Subcutaneous adipose tissue (tissue), 4 donors: ENCODE measurements around the gene MORF4L1. TPM values are rescaled to one million over a fixed set of nuclear protein-coding genes. Genes with fewer than 3 reads are reported as not detected.

ENCODE experiments used
- total RNA-seq, 4 donors: library from RNA; depleted of rRNA; stranded (reverse); fragments of >200 nt; gene quantifications; one replicate each; pipeline ENCODE4 v1.1.0, GENCODE V29; 2016
- TF ChIP-seq, protein P1 (sequence below): fragments of 450-650 bp; IDR thresholded peaks from one replicate; pipeline ENCODE4 v1.5.1; 2016; ENCODE audit warnings: low read depth, mild to moderate bottlenecking, control low read depth, antibody characterized with exemption, moderate library complexity

The MORF4L1 gene
- total RNA-seq, 4 donors from 2014 or later: 351 to 431 (median 389) TPM

DNA sequence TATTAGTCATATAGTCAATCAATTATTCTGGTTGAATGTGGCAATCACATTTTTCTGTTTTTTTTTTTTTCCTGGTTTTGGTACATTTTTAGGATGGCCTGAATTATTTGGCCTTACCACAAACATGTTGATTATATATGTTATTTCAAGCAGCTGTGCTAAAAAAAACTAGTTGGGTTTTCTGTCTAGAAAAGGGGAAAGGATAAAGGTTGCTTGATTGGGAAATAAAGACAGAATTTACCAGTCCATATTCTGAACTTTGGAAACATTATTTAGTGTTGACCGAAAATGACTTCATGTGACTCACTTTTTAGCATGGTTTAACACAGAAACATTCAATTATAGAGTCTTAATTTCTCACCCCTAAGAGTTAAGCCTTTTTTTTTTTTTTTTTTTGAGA is 8.1 kb downstream of the MORF4L1 start:
- TF ChIP-seq, protein P1, sequence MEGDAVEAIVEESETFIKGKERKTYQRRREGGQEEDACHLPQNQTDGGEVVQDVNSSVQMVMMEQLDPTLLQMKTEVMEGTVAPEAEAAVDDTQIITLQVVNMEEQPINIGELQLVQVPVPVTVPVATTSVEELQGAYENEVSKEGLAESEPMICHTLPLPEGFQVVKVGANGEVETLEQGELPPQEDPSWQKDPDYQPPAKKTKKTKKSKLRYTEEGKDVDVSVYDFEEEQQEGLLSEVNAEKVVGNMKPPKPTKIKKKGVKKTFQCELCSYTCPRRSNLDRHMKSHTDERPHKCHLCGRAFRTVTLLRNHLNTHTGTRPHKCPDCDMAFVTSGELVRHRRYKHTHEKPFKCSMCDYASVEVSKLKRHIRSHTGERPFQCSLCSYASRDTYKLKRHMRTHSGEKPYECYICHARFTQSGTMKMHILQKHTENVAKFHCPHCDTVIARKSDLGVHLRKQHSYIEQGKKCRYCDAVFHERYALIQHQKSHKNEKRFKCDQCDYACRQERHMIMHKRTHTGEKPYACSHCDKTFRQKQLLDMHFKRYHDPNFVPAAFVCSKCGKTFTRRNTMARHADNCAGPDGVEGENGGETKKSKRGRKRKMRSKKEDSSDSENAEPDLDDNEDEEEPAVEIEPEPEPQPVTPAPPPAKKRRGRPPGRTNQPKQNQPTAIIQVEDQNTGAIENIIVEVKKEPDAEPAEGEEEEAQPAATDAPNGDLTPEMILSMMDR: no peak

DNA sequence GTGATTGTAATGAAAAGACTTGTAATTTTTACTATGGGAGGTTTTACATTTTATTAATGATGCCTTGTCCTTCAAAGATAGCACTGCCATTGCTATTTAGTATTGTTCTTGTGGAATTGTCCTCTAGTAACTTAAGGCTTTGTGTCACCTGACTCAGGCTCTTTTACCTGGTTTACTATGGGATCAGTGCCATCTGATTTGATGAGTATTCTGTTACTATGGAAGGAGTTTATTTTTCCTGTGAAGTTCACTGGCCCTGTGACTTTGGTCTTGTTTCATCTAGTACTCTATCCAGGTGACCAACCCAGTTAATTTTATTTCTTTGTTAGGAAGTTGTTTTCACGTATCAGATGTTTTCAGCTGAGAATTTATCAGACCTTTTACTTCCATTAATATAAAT is 9.0 kb downstream of the MORF4L1 start:
- TF ChIP-seq, protein P1: no peak

- TF ChIP-seq, protein P1: no peak
Observed at GRCh38 chr15:78889000-78889399, 16.3 kb downstream of the MORF4L1 start.

DNA sequence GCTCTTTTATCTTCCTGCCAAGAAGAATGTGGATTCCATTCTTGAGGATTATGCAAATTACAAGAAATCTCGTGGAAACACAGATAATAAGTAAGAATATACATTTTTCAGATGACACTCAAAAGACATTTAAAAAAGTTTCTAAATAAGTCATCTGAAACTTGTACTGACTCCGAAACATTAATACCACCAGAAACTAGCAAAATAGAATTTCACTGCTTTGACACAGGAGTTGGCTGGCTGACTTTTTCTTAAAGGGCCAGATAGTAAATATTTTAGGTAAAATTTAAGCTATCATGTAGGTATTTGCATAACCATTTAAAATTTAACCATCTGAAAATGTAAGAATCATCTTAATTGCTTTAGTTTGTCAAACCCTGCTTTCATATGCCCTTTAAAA is 20.8 kb downstream of the MORF4L1 start:
- TF ChIP-seq, protein P1: no peak

GRCh38 chr15:78895471-78895870 is 22.8 kb downstream of the MORF4L1 start:
- TF ChIP-seq, protein P1: no peak

- TF ChIP-seq, protein P1: no peak
Observed at GRCh38 chr15:78898540-78898939, 25.9 kb downstream of the MORF4L1 start.

DNA sequence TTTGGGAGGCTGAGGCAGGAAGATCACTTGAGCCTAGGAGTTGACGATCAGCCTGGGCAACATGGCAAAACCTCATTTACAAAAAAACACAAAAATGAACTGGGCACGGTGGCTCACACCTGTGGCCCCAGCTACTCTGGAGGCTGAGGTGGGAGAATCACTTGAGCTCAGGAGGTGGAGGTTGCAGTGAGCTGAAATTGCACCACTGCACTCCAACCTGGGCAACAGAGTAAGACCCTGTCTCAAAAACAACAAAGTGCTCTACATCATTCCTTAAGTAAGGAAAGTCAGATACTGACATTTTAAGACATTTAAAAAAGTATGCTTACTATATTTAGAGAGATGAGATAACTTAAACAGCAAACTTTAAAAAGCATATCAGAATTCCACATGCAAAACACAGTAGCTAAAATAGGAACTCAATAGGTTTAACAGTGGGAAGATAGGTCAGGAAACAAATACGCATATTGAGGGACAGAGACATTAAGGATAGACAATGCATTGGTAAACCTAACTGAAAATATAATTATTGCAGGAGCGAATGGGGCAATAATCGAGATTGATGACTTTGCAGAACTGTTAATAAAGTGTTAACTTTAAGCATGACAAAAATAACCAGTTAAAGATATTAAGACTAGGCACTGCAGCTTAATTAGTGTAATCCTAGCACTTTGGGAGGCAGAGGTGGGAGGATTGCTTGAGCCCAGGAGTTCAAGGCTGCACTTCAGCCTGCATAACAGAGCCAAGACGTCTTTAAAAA is 32.1 kb downstream of the MORF4L1 start:
- TF ChIP-seq, protein P1: no peak
